GM12873 (cell line): Measurements from ENCODE around the gene TENT5D.

Experiments used
- TF ChIP-seq, protein P1 (sequence below): IDR thresholded peaks from 2 replicates; pipeline ENCODE4 v1.5.1; 2012; ENCODE audit warnings: low read depth, mild to moderate bottlenecking, moderate library complexity, low read length, control low read depth; ENCODE audit not compliant: insufficient read depth; ENCODE audit errors: missing control alignments

TENT5D gene

DNA sequence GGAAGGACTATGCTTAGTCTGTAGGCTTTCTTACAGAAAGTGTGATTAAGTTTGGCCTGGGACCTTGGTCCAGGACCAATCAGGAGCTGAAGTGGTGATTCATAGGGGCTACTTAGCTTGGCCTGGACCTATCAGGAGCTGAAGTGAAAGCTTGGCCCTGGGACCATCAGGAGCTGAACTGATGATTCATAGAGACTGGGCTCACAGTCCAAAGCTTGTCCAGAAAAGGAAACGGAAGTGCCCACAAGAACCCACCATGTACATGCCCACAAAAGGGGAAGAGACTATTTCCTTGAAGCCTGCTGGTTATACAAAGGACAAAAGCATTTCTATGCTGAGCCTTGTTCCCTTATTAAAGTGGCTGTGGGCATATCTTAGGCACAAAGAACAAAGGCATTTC, 12.6 kb downstream of the TENT5D start:
- TF ChIP-seq, protein P1, sequence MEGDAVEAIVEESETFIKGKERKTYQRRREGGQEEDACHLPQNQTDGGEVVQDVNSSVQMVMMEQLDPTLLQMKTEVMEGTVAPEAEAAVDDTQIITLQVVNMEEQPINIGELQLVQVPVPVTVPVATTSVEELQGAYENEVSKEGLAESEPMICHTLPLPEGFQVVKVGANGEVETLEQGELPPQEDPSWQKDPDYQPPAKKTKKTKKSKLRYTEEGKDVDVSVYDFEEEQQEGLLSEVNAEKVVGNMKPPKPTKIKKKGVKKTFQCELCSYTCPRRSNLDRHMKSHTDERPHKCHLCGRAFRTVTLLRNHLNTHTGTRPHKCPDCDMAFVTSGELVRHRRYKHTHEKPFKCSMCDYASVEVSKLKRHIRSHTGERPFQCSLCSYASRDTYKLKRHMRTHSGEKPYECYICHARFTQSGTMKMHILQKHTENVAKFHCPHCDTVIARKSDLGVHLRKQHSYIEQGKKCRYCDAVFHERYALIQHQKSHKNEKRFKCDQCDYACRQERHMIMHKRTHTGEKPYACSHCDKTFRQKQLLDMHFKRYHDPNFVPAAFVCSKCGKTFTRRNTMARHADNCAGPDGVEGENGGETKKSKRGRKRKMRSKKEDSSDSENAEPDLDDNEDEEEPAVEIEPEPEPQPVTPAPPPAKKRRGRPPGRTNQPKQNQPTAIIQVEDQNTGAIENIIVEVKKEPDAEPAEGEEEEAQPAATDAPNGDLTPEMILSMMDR, result no peak

DNA sequence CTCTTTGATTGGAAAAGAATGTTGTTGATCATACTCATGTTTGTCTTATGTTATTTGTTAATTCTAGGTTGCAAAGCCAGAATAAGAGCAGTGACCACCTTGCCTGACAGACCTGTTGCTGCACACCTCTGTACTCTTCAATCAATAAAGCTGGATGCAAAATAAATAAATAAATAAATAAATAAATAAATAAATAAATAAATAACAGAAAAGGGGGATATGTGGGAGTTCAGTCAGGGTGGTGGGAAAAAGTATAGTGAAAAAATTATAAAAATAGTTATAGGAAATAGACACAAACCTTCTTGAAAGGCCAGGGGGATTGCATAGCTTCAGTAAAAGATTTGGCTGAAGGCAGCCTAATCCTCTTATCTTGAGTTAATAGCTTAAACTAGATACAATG, 51.3 kb downstream of the TENT5D start:
- TF ChIP-seq, protein P1, result no peak

DNA sequence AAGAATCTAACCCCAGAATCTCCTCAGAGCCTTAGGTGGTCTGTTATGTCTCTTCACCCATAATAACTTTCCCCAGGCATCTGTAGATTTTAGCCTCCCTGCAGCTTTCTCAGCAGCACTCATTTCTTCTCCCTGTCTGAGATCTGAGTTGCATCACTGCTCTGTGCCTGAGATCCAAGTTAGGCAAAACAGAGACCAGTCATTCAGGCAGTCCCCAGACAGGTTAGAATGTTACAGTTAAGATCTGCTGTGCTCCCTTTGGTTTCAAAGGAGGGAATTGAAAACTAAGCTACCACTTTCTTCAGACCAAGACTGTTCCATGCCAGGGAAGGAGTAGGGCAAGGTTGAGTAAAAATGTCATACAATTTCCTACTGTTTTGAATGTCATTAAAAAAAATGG, 65.3 kb downstream of the TENT5D start:
- TF ChIP-seq, protein P1, result no peak

DNA sequence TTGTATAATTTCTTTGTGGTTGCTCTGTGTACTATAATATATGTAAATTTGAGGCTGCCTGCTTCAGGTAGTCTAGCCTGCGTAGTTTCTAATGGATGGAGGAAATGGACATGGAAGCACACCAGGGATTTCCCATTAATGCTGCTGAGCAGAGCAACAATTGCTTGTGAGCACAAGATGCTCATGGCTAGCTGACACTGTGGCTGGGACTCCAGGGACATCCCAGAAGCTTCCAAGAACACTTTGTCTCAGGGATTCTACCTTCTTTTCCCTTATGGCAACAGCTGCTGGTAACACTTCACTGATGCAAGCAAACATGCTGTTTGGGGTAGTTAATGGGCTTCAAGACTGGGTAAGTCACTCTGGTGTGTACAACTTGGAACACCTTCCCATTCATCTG, 66.1 kb downstream of the TENT5D start:
- TF ChIP-seq, protein P1, result no peak

DNA sequence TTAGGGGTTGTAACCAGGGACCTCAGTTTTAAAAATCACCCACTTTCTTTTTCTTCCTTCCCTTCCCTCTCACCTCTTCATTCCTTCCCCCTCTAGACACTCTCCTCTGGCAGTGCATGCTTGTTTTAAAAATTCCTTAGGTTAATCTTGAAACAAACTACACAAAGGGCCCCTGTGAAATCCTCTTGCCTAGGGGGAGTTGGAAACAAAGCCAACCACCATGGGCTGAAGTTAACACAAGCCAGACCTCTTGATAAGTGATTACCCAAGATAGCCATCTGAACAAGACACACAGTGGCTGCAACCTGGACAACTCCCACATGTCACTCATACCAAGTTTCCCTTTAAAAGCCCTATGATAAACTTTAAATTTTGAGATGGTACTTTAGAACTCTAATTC, 68.9 kb downstream of the TENT5D start:
- TF ChIP-seq, protein P1, result no peak
